ENCODE measurements around the gene RPL39. TPM values are rescaled to one million over a fixed set of nuclear protein-coding genes. Genes with fewer than 3 reads are reported as not detected.

The RPL39 gene
- total and polyA plus RNA-seq, 2 of the 8 experiments (the other 6 are each of a cell fraction or from before 2014, with no cell fraction given), result 1,942 to 2,394 TPM

DNA sequence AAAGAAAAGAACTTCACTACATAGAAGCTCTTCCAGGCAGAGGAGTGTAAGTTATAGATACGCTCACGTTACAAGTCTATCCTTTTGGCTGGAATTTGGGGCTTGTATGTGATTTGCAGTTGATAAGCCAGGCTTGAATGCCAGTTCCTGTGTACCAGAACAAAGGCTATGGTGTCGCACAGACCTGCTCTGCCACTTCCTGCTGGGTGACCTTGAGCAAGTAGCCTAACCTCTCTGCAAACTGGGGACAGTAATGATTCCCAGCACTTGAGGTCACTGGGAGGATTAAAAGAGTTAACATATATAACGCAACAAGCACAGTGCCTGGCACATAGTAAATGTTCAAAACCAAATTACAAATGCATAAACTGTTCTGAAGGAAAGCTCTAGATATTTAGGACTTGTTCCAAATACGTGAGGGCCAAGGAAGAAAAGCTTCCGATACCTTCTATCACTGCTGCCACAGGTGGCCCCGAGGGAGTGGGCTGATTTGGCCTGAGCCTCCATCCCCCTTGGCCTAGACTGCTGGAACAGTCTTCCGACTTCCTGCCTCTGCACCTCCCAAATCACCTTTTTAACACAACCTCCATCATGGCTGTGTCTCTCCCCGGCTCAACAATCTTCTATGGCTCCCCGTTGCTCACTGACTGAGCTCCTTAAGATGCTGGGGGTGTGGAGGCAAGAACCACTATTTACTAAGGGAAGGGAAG, 34.3 kb downstream of the RPL39 start:
- TF ChIP-seq KDM1A (IDR thresholded peaks at IDR 0.05; ENCODE audit: borderline replicate concordance, low read length) (0 out of 2 replicates have a peak, but pooled peaks have one; percentile 19), SP4 (IDR thresholded peaks at IDR 0.05; ENCODE audit: low read length) (no peak), BCL11A (IDR thresholded peaks at IDR 0.05; ENCODE audit: low read depth in 2 of 2, low read length in 2 of 2) (no peak), CHD1 (IDR thresholded peaks at IDR 0.05; ENCODE audit: low read depth, low read length) (no peak)
- TF ChIP-seq, protein P1, sequence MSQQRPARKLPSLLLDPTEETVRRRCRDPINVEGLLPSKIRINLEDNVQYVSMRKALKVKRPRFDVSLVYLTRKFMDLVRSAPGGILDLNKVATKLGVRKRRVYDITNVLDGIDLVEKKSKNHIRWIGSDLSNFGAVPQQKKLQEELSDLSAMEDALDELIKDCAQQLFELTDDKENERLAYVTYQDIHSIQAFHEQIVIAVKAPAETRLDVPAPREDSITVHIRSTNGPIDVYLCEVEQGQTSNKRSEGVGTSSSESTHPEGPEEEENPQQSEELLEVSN (IDR thresholded peaks at IDR 0.05), result no peak
- Histone ChIP-seq H3K79me1 (ENCODE audit: low read depth, low read length) (no peaks in the 10 kb centered on the region), H3K79me2 (ENCODE audit: control insufficient read depth in 1 of 2, insufficient read depth in 2 of 2, low read length in 2 of 2) (no peaks in the 10 kb centered on the region), H2BK5ac (ENCODE audit: low read depth, low read length) (no peak overlapping the region), H3K36me3 (ENCODE audit: control insufficient read depth in 2 of 4, insufficient read depth in 4 of 4, low read length in 3 of 4) (no peaks in the 10 kb centered on the region), H2BK15ac (ENCODE audit: low read length) (0 out of 2 replicates have a peak overlapping the region, but pooled peaks have one; percentile 61), H4K8ac (ENCODE audit: extremely low read depth, insufficient read depth, low read length) (no peak overlapping the region), H3K23ac (ENCODE audit: insufficient read length) (no peak overlapping the region), H4K91ac (replicated peaks; ENCODE audit: insufficient read length, low read length) (no peak overlapping the region), H4K20me1 (replicated peaks in 1 of 2; ENCODE audit: control insufficient read depth in 1 of 2, insufficient read depth in 2 of 2, low read length in 2 of 2) (no peaks in the 10 kb centered on the region), H3K9ac (replicated peaks in 1 of 4; ENCODE audit: extremely low read depth in 1 of 4, low read depth in 3 of 4, low read length in 3 of 4) (no peak overlapping the region), H4K5ac (ENCODE audit: insufficient read length, low read depth, low read length) (peak overlapping the region; percentile 52), H2AK5ac (ENCODE audit: low read depth, low read length) (no peak overlapping the region), H3K23me2 (ENCODE audit: low read depth, low read length) (peaks cover 17% of the 10 kb centered on the region; the same call in 1 of the 2 replicates), H3K27me3 (replicated peaks in 1 of 4; ENCODE audit: control insufficient read depth in 3 of 4, extremely low read depth in 1 of 4, insufficient read depth in 3 of 4, low read length in 3 of 4) (peaks cover 0 to 13% (median 5%) of the 10 kb centered on the region in 4 experiments; a peak in 5 of 7 replicates), H2BK20ac (ENCODE audit: low read length) (no peak overlapping the region), H3K14ac (ENCODE audit: insufficient read length) (no peak overlapping the region), H3K56ac (replicated peaks; ENCODE audit: insufficient read length, low read depth, low read length) (no peak overlapping the region), H2AFZ (ENCODE audit: low read length) (no peak overlapping the region), H3K4ac (replicated peaks; ENCODE audit: insufficient read length, low read depth, low read length) (no peak overlapping the region), H2BK120ac (replicated peaks; ENCODE audit: low read depth, low read length) (no peak overlapping the region), H3K4me2 (ENCODE audit: insufficient read depth in 1 of 2, low read depth in 2 of 2, low read length in 2 of 2) (peak overlapping the region; percentile 87 to 92), H3K18ac (ENCODE audit: extremely low read depth, low read length) (no peak overlapping the region; the same call in 1 of the 2 replicates), H2BK12ac (ENCODE audit: low read depth, low read length) (0 out of 2 replicates have a peak overlapping the region, but pooled peaks have one; percentile 60), H3K4me1 (replicated peaks in 1 of 4; ENCODE audit: control insufficient read depth in 3 of 4, insufficient read depth in 4 of 4, low read length in 3 of 4) (peaks cover 4 to 21% (median 14%) of the 10 kb centered on the region in 4 experiments), H3K9me3 (ENCODE audit: insufficient read depth in 2 of 2, low read depth in 1 of 2, low read length in 1 of 2) (no peaks in the 10 kb centered on the region), H3K4me3 (ENCODE audit: extremely low read depth in 1 of 4, insufficient read depth in 2 of 4, low read depth in 3 of 4, low read length in 4 of 4) (peak overlapping the region; percentile 17 to 71 (median 24); a peak in 7 of 8 replicates), H3K27ac (ENCODE audit: low read depth, low read length) (0 out of 2 replicates have a peak overlapping the region, but pooled peaks have one; percentile 63)
- DNase-seq (ENCODE audit: low read depth in 1 of 2, low spot score in 2 of 2) (no peak), FAIRE-seq (peak; percentile 97)
- ChIA-PET CTCF (ENCODE audit: partially characterized antibody) (interaction anchor here (0.9 to 4.5 kb wide), 15 partner anchors 13 to 269 kb away, joined by 3 to 33 read pairs (median 5); partner anchors contain the start of genes RPL39 and SEPTIN6), POLR2A (ENCODE audit: partially characterized antibody) (interaction anchor here (0.7 to 4.4 kb wide), 13 partner anchors 14 to 520 kb away, joined by 3 to 48 read pairs (median 6); partner anchors contain the start of genes RPL39, SEPTIN6, SLC25A5 and UBE2A)
- WGBS, 2 experiments (ENCODE audit: extremely low coverage in 1 of 2, insufficient coverage in 1 of 2, insufficient read length in 1 of 2, insufficient replicate concordance in 2 of 2, low coverage in 1 of 2, low lambda C conversion rate in 2 of 2, missing lambda C conversion rate in 1 of 2), result 27% methylated on average over 10 of the region's 10 CpGs; no CpG with 5 or more reads in 1 of the 2 experiments
